Small intestine (tissue), 7 donors: ENCODE results near the gene ABCC2. TPM values are rescaled to one million over a fixed set of nuclear protein-coding genes. Genes with fewer than 3 reads are reported as not detected.

Experiments
- DNase-seq, 2 donors: peaks; one replicate each; pipeline versions ENCODE4 v3.0.0 to v3.0.0-alpha.2; 2013
- FAIRE-seq: peaks from 2 replicates; lab custom pipeline; 2012; peaks lifted over from hg19 to GRCh38; lab: Jason Lieb, UNC
- H3K27ac ChIP-seq, 3 donors: one replicate each; pipeline ENCODE4 v1.5.1; 2013; ENCODE audit warnings: low read length in 2 of 3, mild to moderate bottlenecking in 2 of 3, control low read depth in 1 of 3, inconsistent platforms in 1 of 3, low read depth in 1 of 3, moderate library complexity in 1 of 3
- H3K27me3 ChIP-seq, 3 donors: one replicate each; pipeline ENCODE4 v1.6.1; 2013; ENCODE audit warnings: low read length in 3 of 3, inconsistent platforms in 1 of 3; ENCODE audit not compliant: control insufficient read depth in 3 of 3, insufficient read depth in 3 of 3
- H3K36me3 ChIP-seq, 3 donors: one replicate each; pipeline ENCODE4 v1.6.1; 2013; ENCODE audit warnings: low read length in 3 of 3, inconsistent platforms in 1 of 3, low read depth in 1 of 3, mild to moderate bottlenecking in 1 of 3, moderate library complexity in 1 of 3; ENCODE audit not compliant: control insufficient read depth in 3 of 3, insufficient read depth in 2 of 3
- H3K4me1 ChIP-seq, 3 donors: one replicate each; pipeline ENCODE4 v1.6.1; 2013; ENCODE audit warnings: low read length in 2 of 3, inconsistent platforms in 1 of 3, low read depth in 1 of 3, mild to moderate bottlenecking in 1 of 3, moderate library complexity in 1 of 3; ENCODE audit not compliant: control insufficient read depth in 3 of 3, insufficient read depth in 2 of 3
- H3K4me3 ChIP-seq, 3 donors: one replicate each; pipeline ENCODE4 v1.5.1; 2013; ENCODE audit warnings: low read length in 3 of 3, control low read depth in 1 of 3, inconsistent platforms in 1 of 3, low read depth in 1 of 3, mild to moderate bottlenecking in 1 of 3, moderate library complexity in 1 of 3
- H3K9me3 ChIP-seq, 2 donors: one replicate each; pipeline ENCODE4 v1.6.1; 2013; ENCODE audit warnings: low read depth in 1 of 2, low read length in 1 of 2; ENCODE audit not compliant: control insufficient read depth in 2 of 2, insufficient read depth in 1 of 2
- whole genome bisulfite sequencing, 3 donors: extraction: QIAGEN DNeasy Blood & Tissue Kit; methylation state at CpG; one replicate each; pipeline ENCODE4 v1.1.7; 2013; 5-methylcytosine and 5-hydroxymethylcytosine counted together
- polyA plus RNA-seq, 4 donors: library from polyadenylated mRNA; stranded (reverse) in 3 of 4; unstranded in 1 of 4; fragments of 200-250 nt in 3 of 4; fragments of 120-200 nt in 1 of 4; gene quantifications; one replicate each; pipeline versions ENCODE4 v1.2.1 to v1.2.3, GENCODE V29; 2013
- donor health status: healthy with polysubstance abuse.
- donor health status: control.
- donor health status: control.
- donor health status: Bipolar disorder and iron deficiency.
- donor health status: healthy.

ABCC2 gene
- polyA plus RNA-seq, 4 donors: 5.6 to 91.7 (median 58.6) TPM

GRCh38 chr10:99761365-99761764 is 21.1 kb upstream of the ABCC2 start:
- Histone ChIP-seq H3K27ac (no peak overlapping the region), H3K4me3 (no peak overlapping the region), H3K4me1 (peaks cover 0 to 3% (median 0%) of the 10 kb centered on the region in 3 donors), H3K36me3 (peaks cover 6 to 25% (median 7%) of the 10 kb centered on the region in 3 donors), H3K27me3 (no peaks in the 10 kb centered on the region), H3K9me3 (peaks cover 0 to 3% of the 10 kb centered on the region in 2 donors)
- FAIRE-seq (no peak), DNase-seq (no peak)

- H3K4me3 ChIP-seq: no peak overlapping the region
- FAIRE-seq (no peak), DNase-seq (no peak)
- peaks cover 0 to 12% (median 0%) of the 10 kb centered on the region in 3 donors for H3K4me1 ChIP-seq
- H3K36me3 ChIP-seq: peaks cover 0 to 5% (median 0%) of the 10 kb centered on the region in 3 donors
- 59 to 72% (median 69%) methylated on average over 4 of the region's 4 CpGs for WGBS, 3 donors
- peaks cover 0 to 3% of the 10 kb centered on the region in 2 donors for H3K9me3 ChIP-seq
- H3K27ac ChIP-seq: no peak overlapping the region
- H3K27me3 ChIP-seq: no peaks in the 10 kb centered on the region
Observed at GRCh38 chr10:99765672-99766301, 16.7 kb upstream of the ABCC2 start.

GRCh38 chr10:99766302-99766681 is 16.1 kb upstream of the ABCC2 start:
- no peak overlapping the region for H3K4me3 ChIP-seq
- 67 to 75% (median 69%) methylated on average over 8 of the region's 8 CpGs for WGBS, 3 donors
- peaks cover 0 to 3% of the 10 kb centered on the region in 2 donors for H3K9me3 ChIP-seq
- peaks cover 0 to 3% (median 0%) of the 10 kb centered on the region in 3 donors for H3K36me3 ChIP-seq
- FAIRE-seq: no peak
- DNase-seq: no peak
- no peak overlapping the region for H3K27ac ChIP-seq
- H3K4me1 ChIP-seq: peaks cover 0 to 12% (median 0%) of the 10 kb centered on the region in 3 donors
- H3K27me3 ChIP-seq: no peaks in the 10 kb centered on the region

GRCh38 chr10:99767901-99768300 is 14.5 kb upstream of the ABCC2 start:
- peaks cover 0 to 12% (median 0%) of the 10 kb centered on the region in 3 donors for H3K4me1 ChIP-seq
- H3K36me3 ChIP-seq: no peaks in the 10 kb centered on the region
- 66 to 69% (median 68%) methylated on average over 5 of the region's 5 CpGs for WGBS, 3 donors
- DNase-seq: no peak
- FAIRE-seq: no peak
- H3K27me3 ChIP-seq: no peaks in the 10 kb centered on the region
- no peak overlapping the region for H3K4me3 ChIP-seq
- H3K9me3 ChIP-seq: peaks cover 0 to 3% of the 10 kb centered on the region in 2 donors
- H3K27ac ChIP-seq: no peak overlapping the region

- DNase-seq: no peak
- WGBS, 3 donors: 76 to 84% (median 83%) methylated on average over 2 of the region's 2 CpGs
- Histone ChIP-seq H3K9me3 (no peaks in the 10 kb centered on the region), H3K27ac (no peak overlapping the region), H3K27me3 (no peaks in the 10 kb centered on the region), H3K4me3 (no peak overlapping the region), H3K4me1 (peaks cover 0 to 12% (median 0%) of the 10 kb centered on the region in 3 donors), H3K36me3 (no peaks in the 10 kb centered on the region)
- FAIRE-seq: no peak
Observed at GRCh38 chr10:99768556-99768955, 13.9 kb upstream of the ABCC2 start.

- FAIRE-seq: no peak
- WGBS, 3 donors: 85 to 92% (median 85%) methylated on average over 5 of the region's 5 CpGs
- peak overlapping the region in 2 of 3 donors; percentile 1 to 76 for H3K27ac ChIP-seq
Observed at GRCh38 chr10:99769706-99770105, 12.7 kb upstream of the ABCC2 start.

GRCh38 chr10:99770408-99771045 is 11.9 kb upstream of the ABCC2 start:
- Histone ChIP-seq H3K27me3 (no peaks in the 10 kb centered on the region), H3K36me3 (no peaks in the 10 kb centered on the region), H3K27ac (peak overlapping the region in 2 of 3 donors; percentile 41 to 76), H3K4me3 (no peak overlapping the region), H3K9me3 (no peaks in the 10 kb centered on the region), H3K4me1 (peaks cover 0 to 14% (median 0%) of the 10 kb centered on the region in 3 donors)
- DNase-seq (peak; percentile 81 to 89), FAIRE-seq (peak; percentile 49)
- 25 to 55% (median 36%) methylated on average over 4 of the region's 4 CpGs for WGBS, 3 donors

More at GRCh38 chr10:99769706-99770105, 12.7 kb upstream of the ABCC2 start:
- Histone ChIP-seq H3K9me3 (no peaks in the 10 kb centered on the region), H3K36me3 (no peaks in the 10 kb centered on the region), H3K4me1 (peaks cover 0 to 12% (median 0%) of the 10 kb centered on the region in 3 donors), H3K27me3 (no peaks in the 10 kb centered on the region), H3K4me3 (no peak overlapping the region)
- no peak for DNase-seq

GRCh38 chr10:99775850-99776249 is 6.6 kb upstream of the ABCC2 start:
- Histone ChIP-seq H3K4me1 (peaks cover 0 to 42% (median 3%) of the 10 kb centered on the region in 3 donors), H3K9me3 (no peaks in the 10 kb centered on the region), H3K4me3 (no peak overlapping the region), H3K27me3 (no peaks in the 10 kb centered on the region), H3K36me3 (no peaks in the 10 kb centered on the region), H3K27ac (peak overlapping the region in 1 of 3 donors; percentile 64)
- peak; percentile 87 for FAIRE-seq
- peak; percentile 72 to 73 for DNase-seq
